GM23248 (cell line): ENCODE data around the gene ME2.
"Not testable (repeated sequence)": the region's sequence is repeated elsewhere in the genome, so short reads cannot be mapped to it uniquely, and the experiment has no call there.

Experiments used
- EZH2 ChIP-seq: fragments of 200-600 bp; sonication (generic); IDR thresholded peaks from 2 replicates; pipeline ENCODE4 v1.6.1; 2018; ENCODE audit warnings: antibody characterized with exemption, mild to moderate bottlenecking; ENCODE audit not compliant: insufficient read depth, poor library complexity, severe bottlenecking
- EZH2phosphoT487 ChIP-seq: fragments of 200-600 bp; sonication (generic); IDR thresholded peaks from 2 replicates; pipeline ENCODE4 v1.6.1; 2018; ENCODE audit warnings: antibody characterized with exemption, moderate library complexity, mild to moderate bottlenecking, low read depth; ENCODE audit not compliant: insufficient read depth

- TF ChIP-seq EZH2, EZH2phosphoT487: not testable (repeated sequence)
Measured at GRCh38 chr18:51003174-51003573, 124.3 kb downstream of the ME2 start.
